H1 (cell line): ENCODE results near the gene C16orf46. TPM values are rescaled to one million over a fixed set of nuclear protein-coding genes. Genes with fewer than 3 reads are reported as not detected.

Experiments used
- CEBPB ChIP-seq: IDR thresholded peaks from 2 replicates; pipeline ENCODE4 v1.6.1; 2012; ENCODE audit warnings: low read depth, low read length
- SIRT6 ChIP-seq: IDR thresholded peaks from one replicate; pipeline ENCODE4 v1.7.1; 2012; ENCODE audit warnings: low read length, inconsistent platforms
- TAF1 ChIP-seq: IDR thresholded peaks from 2 replicates; pipeline ENCODE4 v1.6.1; 2011; ENCODE audit warnings: mild to moderate bottlenecking, low read depth, low read length
- TCF12 ChIP-seq: IDR thresholded peaks from 2 replicates; pipeline ENCODE4 v1.6.1; 2011; ENCODE audit warnings: low read depth, mild to moderate bottlenecking, low read length
- polyA plus RNA-seq, 7 experiments: library from polyadenylated mRNA; depleted of rRNA in 3 of 7; stranded (reverse) in 5 of 7; unstranded in 2 of 7; fragments of >200 nt in 5 of 7; fragments of 200-250 nt in 2 of 7; gene quantifications; 1 replicate in 5 of 7; 2 replicates in 1 of 7; 4 replicates in 1 of 7; pipeline versions ENCODE4 v1.2.1 to v1.2.3, GENCODE V29; 2011 to 2013; ENCODE audit warnings: missing spikeins in 2 of 7, mixed read lengths in 2 of 7
- total RNA-seq: library from RNA; stranded (reverse); fragmentation: NEBNext Ultra II Directional; extraction: Animal tissue kit (Norgen Biotek cat#: 25700); gene quantifications from 2 replicates; pipeline ENCODE4 v1.2.1, GENCODE V29; 2021
- TF ChIP-seq, protein P1 (sequence below): IDR thresholded peaks from 2 replicates; pipeline ENCODE4 v1.6.1; 2012; ENCODE audit warnings: low read length, inconsistent platforms

Gene C16orf46
- total and polyA plus RNA-seq, 2 of the 8 experiments (the other 6 are each of a cell fraction or from before 2014, with no cell fraction given) = 0.48 to 0.60 TPM

DNA sequence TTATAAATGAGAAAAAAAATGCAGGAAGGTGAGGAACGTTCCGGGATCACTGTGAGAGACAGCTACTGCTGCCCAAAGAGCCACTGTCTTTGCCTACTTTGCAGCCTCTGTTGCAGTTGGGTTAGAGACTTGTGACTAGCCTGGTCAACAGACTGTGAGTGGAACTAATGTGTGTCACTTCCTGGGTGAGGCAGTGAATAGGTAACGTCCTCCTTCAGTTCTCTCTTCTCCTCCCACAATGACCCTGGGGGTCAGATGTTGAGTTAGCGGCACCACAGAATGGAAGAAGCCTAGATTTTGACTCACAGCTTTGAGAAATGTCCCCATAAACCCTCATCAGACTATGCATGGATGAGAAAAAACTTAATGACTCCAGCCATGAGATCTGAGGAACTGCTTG lies 5.2 kb downstream of the C16orf46 start (continued):
- TF ChIP-seq, protein P1, sequence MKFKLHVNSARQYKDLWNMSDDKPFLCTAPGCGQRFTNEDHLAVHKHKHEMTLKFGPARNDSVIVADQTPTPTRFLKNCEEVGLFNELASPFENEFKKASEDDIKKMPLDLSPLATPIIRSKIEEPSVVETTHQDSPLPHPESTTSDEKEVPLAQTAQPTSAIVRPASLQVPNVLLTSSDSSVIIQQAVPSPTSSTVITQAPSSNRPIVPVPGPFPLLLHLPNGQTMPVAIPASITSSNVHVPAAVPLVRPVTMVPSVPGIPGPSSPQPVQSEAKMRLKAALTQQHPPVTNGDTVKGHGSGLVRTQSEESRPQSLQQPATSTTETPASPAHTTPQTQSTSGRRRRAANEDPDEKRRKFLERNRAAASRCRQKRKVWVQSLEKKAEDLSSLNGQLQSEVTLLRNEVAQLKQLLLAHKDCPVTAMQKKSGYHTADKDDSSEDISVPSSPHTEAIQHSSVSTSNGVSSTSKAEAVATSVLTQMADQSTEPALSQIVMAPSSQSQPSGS = no peak
- TF ChIP-seq TAF1 (no peak), TCF12 (no peak), CEBPB (no peak), SIRT6 (no peak)
